ENCODE data around the gene RAPGEF2.
A peak's percentile ranks its signal among the peaks of the same experiment; 100 is the strongest.
"Not testable (repeated sequence)": the region's sequence is repeated elsewhere in the genome, so short reads cannot be mapped to it uniquely, and the experiment has no call there.

The RAPGEF2 gene

GRCh38 chr4:159102622-159103383 lies at the start of gene RAPGEF2:
Gene RAPGEF2, plus strand, starts transcription at chr4:159103079. Its CDS starts 1,084 bp downstream, at chr4:159104163.
- peak; percentile 95 for DNase-seq (ENCODE audit: low read depth)
- H3K4me3 ChIP-seq (ENCODE audit: low read depth, low read length), result peak within 1 kb of the TSS; percentile 80
- no peak for TF ChIP-seq CTCF (conservative IDR thresholded peaks at IDR 0.05; ENCODE audit: low read depth, low read length)

GRCh38 chr4:159055833-159056232 lies 47.0 kb upstream of the RAPGEF2 start:
- TF ChIP-seq CTCF (conservative IDR thresholded peaks at IDR 0.05; ENCODE audit: low read depth, low read length), result no peak
- no peak overlapping the region for H3K4me3 ChIP-seq (ENCODE audit: low read depth, low read length)
- DNase-seq (ENCODE audit: low read depth), result no peak

GRCh38 chr4:159060161-159060560 lies 42.7 kb upstream of the RAPGEF2 start:
- TF ChIP-seq CTCF (conservative IDR thresholded peaks at IDR 0.05; ENCODE audit: low read depth, low read length), result no peak
- no peak overlapping the region for H3K4me3 ChIP-seq (ENCODE audit: low read depth, low read length)
- no peak for DNase-seq (ENCODE audit: low read depth)

GRCh38 chr4:159062381-159062780 lies 40.5 kb upstream of the RAPGEF2 start:
- DNase-seq (ENCODE audit: low read depth), result no peak
- TF ChIP-seq CTCF (conservative IDR thresholded peaks at IDR 0.05; ENCODE audit: low read depth, low read length), result no peak
- H3K4me3 ChIP-seq (ENCODE audit: low read depth, low read length), result no peak overlapping the region

- TF ChIP-seq CTCF (conservative IDR thresholded peaks at IDR 0.05; ENCODE audit: low read depth, low read length), result no peak
Observed at GRCh38 chr4:159065513-159066240, 37.2 kb upstream of the RAPGEF2 start.

GRCh38 chr4:159068139-159068538 lies 34.7 kb upstream of the RAPGEF2 start:
- not testable (repeated sequence) for DNase-seq (ENCODE audit: low read depth); H3K4me3 ChIP-seq (ENCODE audit: low read depth, low read length)

More at GRCh38 chr4:159065513-159066240, 37.2 kb upstream of the RAPGEF2 start:
- H3K4me3 ChIP-seq (ENCODE audit: low read depth, low read length), result no peak overlapping the region
- no peak for DNase-seq (ENCODE audit: low read depth)

- peak; percentile 56 for DNase-seq (ENCODE audit: low read depth)
- TF ChIP-seq CTCF (conservative IDR thresholded peaks at IDR 0.05; ENCODE audit: low read depth, low read length), result no peak
- H3K4me3 ChIP-seq (ENCODE audit: low read depth, low read length), result no peak overlapping the region
Observed at GRCh38 chr4:159069922-159070321, 33.0 kb upstream of the RAPGEF2 start.
